Measurements from ENCODE around the gene OR10A6. TPM values are rescaled to one million over a fixed set of nuclear protein-coding genes. Genes with fewer than 3 reads are reported as not detected.

The OR10A6 gene
- total RNA-seq, 1 experiment from 2014 or later, result not detected

DNA sequence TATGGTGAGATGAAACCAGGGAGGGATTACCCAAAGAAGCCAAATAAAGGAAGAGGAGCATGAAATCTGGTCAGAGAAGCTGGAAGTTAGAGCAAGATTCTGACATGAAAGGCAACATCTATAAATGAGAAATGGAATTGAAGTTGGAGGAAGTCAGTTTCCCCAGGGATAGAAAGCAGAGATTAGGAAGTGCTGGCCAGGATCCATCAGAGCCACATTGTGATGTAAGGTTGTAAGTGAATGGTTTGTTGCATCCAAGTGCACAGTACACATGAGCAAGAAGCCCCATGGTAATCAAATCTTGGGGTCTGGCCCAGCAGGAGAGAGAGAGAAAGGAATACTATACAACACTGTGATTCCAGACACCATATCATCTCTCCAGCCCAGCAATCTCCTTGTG is 40.8 kb upstream of the OR10A6 start:
- H3K36me3 Mint-ChIP-seq (ENCODE audit: insufficient read depth, unreplicated experiment), result no peaks in the 10 kb centered on the region
- no TSS peak for BruUV-seq (replicated peaks)
- no peak overlapping the region for H3K4me3 Mint-ChIP-seq (ENCODE audit: unreplicated experiment)
- no peaks in the 10 kb centered on the region for H3K27me3 Mint-ChIP-seq (ENCODE audit: insufficient read depth, unreplicated experiment)
- no peak overlapping the region for H3K27ac Mint-ChIP-seq (ENCODE audit: low read depth, unreplicated experiment)
- intact Hi-C loops (cut with micrococcal nuclease), result no loop called here
- TF ChIP-seq, protein P1, sequence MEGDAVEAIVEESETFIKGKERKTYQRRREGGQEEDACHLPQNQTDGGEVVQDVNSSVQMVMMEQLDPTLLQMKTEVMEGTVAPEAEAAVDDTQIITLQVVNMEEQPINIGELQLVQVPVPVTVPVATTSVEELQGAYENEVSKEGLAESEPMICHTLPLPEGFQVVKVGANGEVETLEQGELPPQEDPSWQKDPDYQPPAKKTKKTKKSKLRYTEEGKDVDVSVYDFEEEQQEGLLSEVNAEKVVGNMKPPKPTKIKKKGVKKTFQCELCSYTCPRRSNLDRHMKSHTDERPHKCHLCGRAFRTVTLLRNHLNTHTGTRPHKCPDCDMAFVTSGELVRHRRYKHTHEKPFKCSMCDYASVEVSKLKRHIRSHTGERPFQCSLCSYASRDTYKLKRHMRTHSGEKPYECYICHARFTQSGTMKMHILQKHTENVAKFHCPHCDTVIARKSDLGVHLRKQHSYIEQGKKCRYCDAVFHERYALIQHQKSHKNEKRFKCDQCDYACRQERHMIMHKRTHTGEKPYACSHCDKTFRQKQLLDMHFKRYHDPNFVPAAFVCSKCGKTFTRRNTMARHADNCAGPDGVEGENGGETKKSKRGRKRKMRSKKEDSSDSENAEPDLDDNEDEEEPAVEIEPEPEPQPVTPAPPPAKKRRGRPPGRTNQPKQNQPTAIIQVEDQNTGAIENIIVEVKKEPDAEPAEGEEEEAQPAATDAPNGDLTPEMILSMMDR (IDR thresholded peaks at IDR 0.05; ENCODE audit: unreplicated experiment), result no peak
- CTCF ChIA-PET, result no interaction called here
- DNase-seq (ENCODE audit: unreplicated experiment), result no peak
- peaks cover 21% of the 10 kb centered on the region for H3K4me1 Mint-ChIP-seq (ENCODE audit: insufficient read depth, unreplicated experiment)
- POLR2A ChIA-PET, result no interaction called here
- H3K9me3 Mint-ChIP-seq (ENCODE audit: unreplicated experiment), result no peaks in the 10 kb centered on the region

DNA sequence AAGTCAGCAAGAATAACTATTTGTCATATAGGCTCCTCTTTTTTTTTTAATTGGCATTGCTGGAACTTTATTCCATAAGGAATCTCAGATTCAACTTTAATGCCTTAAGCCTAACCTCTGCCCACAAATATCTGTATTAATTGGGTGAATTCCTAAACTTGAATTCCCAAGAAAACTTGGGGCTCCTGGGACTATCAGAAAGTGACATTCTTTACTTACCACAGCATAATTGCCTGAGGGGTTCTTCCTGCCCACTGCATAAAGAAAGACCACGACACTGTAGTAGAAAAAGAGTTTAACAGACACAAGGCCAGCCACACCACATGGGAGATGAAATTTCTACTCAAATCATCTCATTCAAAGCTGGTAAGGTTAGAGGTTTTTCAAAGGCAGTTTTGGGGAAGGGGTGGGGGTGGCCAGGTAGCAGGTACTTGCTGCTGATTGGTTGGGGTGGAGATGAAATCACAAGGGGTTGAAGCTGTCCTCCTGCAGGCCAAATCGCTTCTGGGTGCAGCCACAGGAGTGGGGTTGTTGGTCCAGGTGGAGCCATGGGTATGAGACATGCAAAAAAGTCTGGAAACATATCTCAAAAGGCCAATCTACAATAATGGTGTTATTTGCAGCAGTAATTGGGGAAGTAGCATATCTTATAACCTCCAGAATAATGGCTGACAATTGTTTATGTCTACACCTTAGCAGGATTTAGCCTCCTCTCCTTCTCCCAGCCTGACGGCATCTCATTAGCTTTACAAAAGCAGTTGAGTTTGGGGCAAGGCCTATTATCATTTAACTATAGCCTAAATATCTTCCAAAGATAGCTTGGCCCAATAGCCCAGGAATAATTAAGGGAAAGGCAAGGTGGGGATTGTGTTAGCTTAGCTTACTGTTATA is 38.9 kb upstream of the OR10A6 start:
- no peaks in the 10 kb centered on the region for H3K9me3 Mint-ChIP-seq (ENCODE audit: unreplicated experiment)
- no peaks in the 10 kb centered on the region for H3K27me3 Mint-ChIP-seq (ENCODE audit: insufficient read depth, unreplicated experiment)
- TF ChIP-seq, protein P1 (IDR thresholded peaks at IDR 0.05; ENCODE audit: unreplicated experiment), result no peak
- DNase-seq (ENCODE audit: unreplicated experiment), result no peak
- no peak overlapping the region for H3K27ac Mint-ChIP-seq (ENCODE audit: low read depth, unreplicated experiment)
- BruUV-seq (replicated peaks), result no TSS peak
- intact Hi-C loops (cut with micrococcal nuclease), result no loop called here
- no peak overlapping the region for H3K4me3 Mint-ChIP-seq (ENCODE audit: unreplicated experiment)
- CTCF ChIA-PET, result interaction anchor here (1.0 to 2.3 kb wide), 3 partner anchors 16 to 130 kb away, joined by 3 to 15 read pairs (median 7); partner anchors contain the start of gene EIF3F
- H3K4me1 Mint-ChIP-seq (ENCODE audit: insufficient read depth, unreplicated experiment), result peaks cover 24% of the 10 kb centered on the region
- no peaks in the 10 kb centered on the region for H3K36me3 Mint-ChIP-seq (ENCODE audit: insufficient read depth, unreplicated experiment)
- POLR2A ChIA-PET, result no interaction called here

DNA sequence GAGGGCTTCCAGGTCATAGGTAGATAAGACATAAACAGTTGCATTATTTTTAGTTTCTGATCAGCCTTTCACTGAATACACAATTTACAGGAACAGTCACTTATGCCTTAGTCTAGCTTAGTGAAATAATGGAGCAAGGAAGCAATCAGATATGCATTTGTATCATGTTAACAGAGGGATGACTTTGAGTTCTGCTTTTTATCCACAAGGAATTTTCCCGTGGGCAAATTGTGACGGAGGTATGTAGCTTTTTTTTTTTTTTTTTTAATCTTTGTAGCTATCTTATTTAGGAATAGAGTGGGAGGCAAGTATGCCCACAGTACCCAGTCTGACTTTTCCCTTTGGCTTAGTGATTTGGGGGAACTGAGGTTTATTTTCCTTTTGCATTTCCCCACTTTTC is 37.6 kb upstream of the OR10A6 start:
- DNase-seq (ENCODE audit: unreplicated experiment), result no peak
- BruUV-seq (replicated peaks), result no TSS peak
- intact Hi-C loops (cut with micrococcal nuclease), result no loop called here
- no peaks in the 10 kb centered on the region for H3K9me3 Mint-ChIP-seq (ENCODE audit: unreplicated experiment)
- H3K27ac Mint-ChIP-seq (ENCODE audit: low read depth, unreplicated experiment), result no peak overlapping the region
- no peaks in the 10 kb centered on the region for H3K27me3 Mint-ChIP-seq (ENCODE audit: insufficient read depth, unreplicated experiment)
- POLR2A ChIA-PET, result no interaction called here
- TF ChIP-seq, protein P1 (IDR thresholded peaks at IDR 0.05; ENCODE audit: unreplicated experiment), result no peak
- CTCF ChIA-PET, result interaction anchor here (0.7 to 2.3 kb wide), 4 partner anchors 14 to 130 kb away, joined by 3 to 15 read pairs (median 4); partner anchors contain the start of gene EIF3F
- H3K36me3 Mint-ChIP-seq (ENCODE audit: insufficient read depth, unreplicated experiment), result no peaks in the 10 kb centered on the region
- peaks cover 27% of the 10 kb centered on the region for H3K4me1 Mint-ChIP-seq (ENCODE audit: insufficient read depth, unreplicated experiment)
- no peak overlapping the region for H3K4me3 Mint-ChIP-seq (ENCODE audit: unreplicated experiment)

DNA sequence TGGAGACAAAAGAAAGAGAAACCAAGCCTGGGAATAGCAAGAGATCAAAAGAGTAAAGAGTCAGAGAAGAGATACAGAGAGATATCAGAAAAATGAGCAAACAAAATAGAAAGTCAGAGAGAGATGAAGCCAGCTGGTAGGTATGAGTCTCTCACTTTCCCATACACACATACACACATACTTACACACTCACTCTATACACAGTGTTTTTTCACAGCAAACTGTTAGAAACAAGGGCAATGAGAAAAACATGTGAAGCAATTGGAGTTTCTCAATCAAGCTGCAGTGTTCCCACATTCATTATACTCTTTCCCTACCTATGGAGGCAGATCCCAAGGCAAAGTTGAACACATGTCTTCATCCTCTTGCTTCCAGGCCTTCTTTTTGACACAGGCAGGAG is 36.8 kb upstream of the OR10A6 start:
- TF ChIP-seq, protein P1 (IDR thresholded peaks at IDR 0.05; ENCODE audit: unreplicated experiment), result no peak
- H3K36me3 Mint-ChIP-seq (ENCODE audit: insufficient read depth, unreplicated experiment), result no peaks in the 10 kb centered on the region
- ChIA-PET CTCF (interaction anchor here (0.9 to 2.3 kb wide), 3 partner anchors 14 to 76 kb away, joined by 3 to 15 read pairs (median 4); partner anchors contain the start of gene EIF3F), POLR2A (no interaction called here)
- H3K4me1 Mint-ChIP-seq (ENCODE audit: insufficient read depth, unreplicated experiment), result peaks cover 27% of the 10 kb centered on the region
- H3K4me3 Mint-ChIP-seq (ENCODE audit: unreplicated experiment), result no peak overlapping the region
- no peak overlapping the region for H3K27ac Mint-ChIP-seq (ENCODE audit: low read depth, unreplicated experiment)
- no peaks in the 10 kb centered on the region for H3K9me3 Mint-ChIP-seq (ENCODE audit: unreplicated experiment)
- no peaks in the 10 kb centered on the region for H3K27me3 Mint-ChIP-seq (ENCODE audit: insufficient read depth, unreplicated experiment)
- no peak for DNase-seq (ENCODE audit: unreplicated experiment)
- BruUV-seq (replicated peaks), result no TSS peak
- intact Hi-C loops (cut with micrococcal nuclease), result no loop called here
